H1 (cell line): ENCODE measurements around the gene ZBTB25. TPM values are rescaled to one million over a fixed set of nuclear protein-coding genes. Genes with fewer than 3 reads are reported as not detected.
A peak's percentile ranks its signal among the peaks of the same experiment; 100 is the strongest.

Experiments used
- ASH2L ChIP-seq: fragments of 200-600, 300-600 bp; sonication (generic); IDR thresholded peaks from one replicate; pipeline ENCODE4 v1.7.1; 2017; ENCODE audit warnings: low read length
- ATF3 ChIP-seq: IDR thresholded peaks from 2 replicates; pipeline ENCODE4 v1.6.1; 2011; ENCODE audit warnings: low read depth, mild to moderate bottlenecking, low read length; ENCODE audit not compliant: insufficient read depth
- BRCA1 ChIP-seq: IDR thresholded peaks from 2 replicates; pipeline ENCODE4 v1.6.1; 2012; ENCODE audit warnings: low read depth, low read length, improper control_type of control experiment
- GABPA ChIP-seq: IDR thresholded peaks from 2 replicates; pipeline ENCODE4 v1.6.1; 2011; ENCODE audit warnings: mild to moderate bottlenecking, low read length, moderate library complexity, borderline replicate concordance; ENCODE audit not compliant: insufficient read depth
- GTF2F1 ChIP-seq: IDR thresholded peaks from 2 replicates; pipeline ENCODE4 v1.6.1; 2012; ENCODE audit warnings: low read depth, low read length, improper control_type of control experiment, borderline replicate concordance
- HDAC2 ChIP-seq, 2 experiments: fragments of 300-600 bp in 1 of 2; sonication (generic) in 1 of 2; IDR thresholded peaks; 2 replicates each; pipeline ENCODE4 v1.6.1; 2011 to 2012; ENCODE audit warnings: low read depth in 2 of 2, low read length in 2 of 2, mild to moderate bottlenecking in 2 of 2, moderate library complexity in 2 of 2, borderline replicate concordance in 1 of 2, inconsistent platforms in 1 of 2
- HDAC6 ChIP-seq: IDR thresholded peaks from one replicate; pipeline ENCODE4 v1.7.1; 2012; ENCODE audit warnings: low read depth, mild to moderate bottlenecking, inconsistent platforms, low read length, moderate library complexity
- KDM4A ChIP-seq: IDR thresholded peaks from one replicate; pipeline ENCODE4 v1.7.1; 2012; ENCODE audit warnings: low read depth, mild to moderate bottlenecking, moderate library complexity, low read length, inconsistent platforms; ENCODE audit not compliant: severe bottlenecking
- KDM5A ChIP-seq: fragments of 200-600 bp; IDR thresholded peaks from 2 replicates; pipeline ENCODE4 v1.7.1; 2012; ENCODE audit warnings: mild to moderate bottlenecking, low read length, inconsistent platforms, mixed read lengths
- MAFK ChIP-seq: IDR thresholded peaks from 2 replicates; pipeline ENCODE4 v1.6.1; 2012; ENCODE audit warnings: low read depth, mild to moderate bottlenecking, improper control_type of control experiment, low read length
- POLR2A ChIP-seq, 2 experiments: IDR thresholded peaks; 1 replicate in 1 of 2; 2 replicates in 1 of 2; pipeline ENCODE4 v1.6.1; 2011; ENCODE audit warnings: low read depth in 2 of 2, low read length in 2 of 2, mild to moderate bottlenecking in 2 of 2; ENCODE audit errors: control extremely low read depth in 1 of 2
- POLR2AphosphoS5 ChIP-seq: IDR thresholded peaks from 2 replicates; pipeline ENCODE4 v1.6.1; 2011; ENCODE audit warnings: low read depth, low read length
- POU5F1 ChIP-seq: IDR thresholded peaks from 2 replicates; pipeline ENCODE4 v1.6.1; 2011; ENCODE audit warnings: low read depth, mild to moderate bottlenecking, low read length, moderate library complexity
- RAD21 ChIP-seq, 2 experiments: IDR thresholded peaks in 1 of 2; conservative IDR thresholded peaks in 1 of 2; 2 replicates each; pipeline ENCODE4 v1.6.1; 2011; ENCODE audit warnings: low read depth in 2 of 2, low read length in 2 of 2, improper control_type of control experiment in 1 of 2, inconsistent platforms in 1 of 2, mild to moderate bottlenecking in 1 of 2, moderate library complexity in 1 of 2
- SIRT6 ChIP-seq: IDR thresholded peaks from one replicate; pipeline ENCODE4 v1.7.1; 2012; ENCODE audit warnings: low read length, inconsistent platforms
- SP1 ChIP-seq: IDR thresholded peaks from 2 replicates; pipeline ENCODE4 v1.6.1; 2011; ENCODE audit warnings: low read depth, low read length
- SP4 ChIP-seq: IDR thresholded peaks from 2 replicates; pipeline ENCODE4 v1.6.1; 2012; ENCODE audit warnings: low read length, inconsistent platforms
- SRF ChIP-seq: IDR thresholded peaks from 2 replicates; pipeline ENCODE4 v1.6.1; 2011; ENCODE audit warnings: mild to moderate bottlenecking, low read depth, low read length, moderate library complexity
- USF2 ChIP-seq: IDR thresholded peaks from 2 replicates; pipeline ENCODE4 v1.6.1; 2011; ENCODE audit warnings: low read length, improper control_type of control experiment
- YY1 ChIP-seq: IDR thresholded peaks from 2 replicates; pipeline ENCODE4 v1.6.1; 2011; ENCODE audit warnings: low read depth, mild to moderate bottlenecking, low read length
- polyA plus RNA-seq, 7 experiments: library from polyadenylated mRNA; depleted of rRNA in 3 of 7; stranded (reverse) in 5 of 7; unstranded in 2 of 7; fragments of >200 nt in 5 of 7; fragments of 200-250 nt in 2 of 7; gene quantifications; 1 replicate in 5 of 7; 2 replicates in 1 of 7; 4 replicates in 1 of 7; pipeline versions ENCODE4 v1.2.1 to v1.2.3, GENCODE V29; 2011 to 2013; ENCODE audit warnings: missing spikeins in 2 of 7, mixed read lengths in 2 of 7
- total RNA-seq: library from RNA; stranded (reverse); fragmentation: NEBNext Ultra II Directional; extraction: Animal tissue kit (Norgen Biotek cat#: 25700); gene quantifications from 2 replicates; pipeline ENCODE4 v1.2.1, GENCODE V29; 2021
- TF ChIP-seq, protein P1 (sequence below): IDR thresholded peaks from 2 replicates; pipeline ENCODE4 v1.6.1; 2012; ENCODE audit warnings: inconsistent platforms

Gene ZBTB25
- total and polyA plus RNA-seq, 2 of the 8 experiments (the other 6 are each of a cell fraction or from before 2014, with no cell fraction given) = 5.4 to 11.4 TPM

DNA sequence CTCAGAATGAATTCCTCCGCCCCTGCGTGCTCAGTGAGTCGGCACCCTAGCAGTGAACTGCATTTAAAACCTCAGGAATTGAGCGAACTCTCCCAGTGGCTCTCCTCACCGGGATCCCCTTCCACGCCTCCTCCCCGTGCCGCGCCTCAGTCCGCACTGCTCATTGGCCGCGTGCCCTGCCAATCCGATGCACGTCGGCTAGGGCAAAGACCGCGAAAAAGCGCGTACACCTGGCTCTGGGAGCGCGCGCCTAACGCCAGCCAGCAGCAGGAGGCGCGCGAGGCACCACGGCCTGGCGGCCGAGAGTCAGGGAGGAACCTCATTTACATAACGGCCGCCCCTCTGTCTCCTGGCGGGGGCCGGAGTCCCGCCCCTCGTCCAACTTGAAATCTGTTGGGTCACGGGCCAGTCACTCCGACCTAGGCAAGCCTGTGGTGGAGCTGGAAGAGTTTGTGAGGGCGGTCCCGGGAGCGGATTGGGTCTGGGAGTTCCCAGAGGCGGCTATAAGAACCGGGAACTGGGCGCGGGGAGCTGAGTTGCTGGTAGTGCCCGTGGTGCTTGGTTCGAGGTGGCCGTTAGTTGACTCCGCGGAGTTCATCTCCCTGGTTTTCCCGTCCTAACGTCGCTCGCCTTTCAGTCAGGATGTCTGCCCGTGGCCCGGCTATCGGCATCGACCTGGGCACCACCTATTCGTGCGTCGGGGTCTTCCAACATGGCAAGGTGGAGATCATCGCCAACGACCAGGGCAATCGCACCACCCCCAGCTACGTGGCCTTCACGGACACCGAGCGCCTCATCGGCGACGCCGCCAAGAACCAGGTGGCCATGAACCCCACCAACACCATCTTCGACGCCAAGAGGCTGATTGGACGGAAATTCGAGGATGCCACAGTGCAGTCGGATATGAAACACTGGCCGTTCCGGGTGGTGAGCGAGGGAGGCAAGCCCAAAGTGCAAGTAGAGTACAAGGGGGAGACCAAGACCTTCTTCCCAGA lies 36.9 kb upstream of the ZBTB25 start, which contains the start of gene HSPA2 (continued):
- TF ChIP-seq, protein P1, sequence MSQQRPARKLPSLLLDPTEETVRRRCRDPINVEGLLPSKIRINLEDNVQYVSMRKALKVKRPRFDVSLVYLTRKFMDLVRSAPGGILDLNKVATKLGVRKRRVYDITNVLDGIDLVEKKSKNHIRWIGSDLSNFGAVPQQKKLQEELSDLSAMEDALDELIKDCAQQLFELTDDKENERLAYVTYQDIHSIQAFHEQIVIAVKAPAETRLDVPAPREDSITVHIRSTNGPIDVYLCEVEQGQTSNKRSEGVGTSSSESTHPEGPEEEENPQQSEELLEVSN = peak; percentile 91
- peak; percentile 95 for TF ChIP-seq SP1
- peak; percentile 79 to 97 for TF ChIP-seq POLR2A (IDR thresholded peaks at IDR 0.05; ENCODE audit: control extremely low read depth in 1 of 2, low read depth in 2 of 2, low read length in 2 of 2)
- TF ChIP-seq SIRT6 = no peak
- no peak for TF ChIP-seq SRF
- TF ChIP-seq MAFK = no peak
- 0 out of 2 replicates have a peak, but pooled peaks have one; percentile 11 for TF ChIP-seq YY1
- TF ChIP-seq GABPA = no peak
- no peak for TF ChIP-seq USF2
- TF ChIP-seq RAD21 (IDR thresholded peaks at IDR 0.05 in 1 of 2, conservative IDR thresholded peaks at IDR 0.05 in 1 of 2; ENCODE audit: low read depth in 2 of 2, low read length in 2 of 2) = peak; percentile 63 to 73
- peak; percentile 90 for TF ChIP-seq POLR2AphosphoS5
- no peak for TF ChIP-seq KDM5A
- TF ChIP-seq POU5F1 = no peak
- no peak for TF ChIP-seq SP4
- no peak for TF ChIP-seq ATF3
- no peak for TF ChIP-seq ASH2L
- no peak for TF ChIP-seq KDM4A
- no peak for TF ChIP-seq HDAC2 (IDR thresholded peaks at IDR 0.05; ENCODE audit: borderline replicate concordance in 1 of 2, low read depth in 2 of 2, low read length in 2 of 2)
- TF ChIP-seq HDAC6 = no peak
- TF ChIP-seq BRCA1 = no peak
- TF ChIP-seq GTF2F1 = peak; percentile 79
